SK-N-MC (cell line): ENCODE data around the gene MARK2.

Source experiments
- DNase-seq: peaks from one replicate; pipeline ENCODE4 v3.0.0-alpha.2; 2011; ENCODE audit warnings: low read depth, low spot score
- H3K27ac ChIP-seq: fragments of 200-600 bp; sonication (generic); 2 replicates; pipeline ENCODE4 v1.5.1; 2016; ENCODE audit warnings: mixed run types
- H3K36me3 ChIP-seq: fragments of 200-600 bp; sonication (generic); 2 replicates; pipeline ENCODE4 v1.6.1; 2017; ENCODE audit warnings: antibody characterized with exemption, low read length, mixed read lengths; ENCODE audit not compliant: insufficient read depth
- H3K4me3 ChIP-seq: fragments of 200-600 bp; sonication (generic); 2 replicates; pipeline ENCODE4 v1.5.1; 2016
- H3K9ac ChIP-seq: fragments of 200-600 bp; sonication (generic); 2 replicates; pipeline ENCODE4 v1.8.0; 2017; ENCODE audit warnings: mixed run types, mixed read lengths; ENCODE audit not compliant: insufficient read length
- H3K9me3 ChIP-seq: fragments of 200-600 bp; sonication (generic); 2 replicates; pipeline ENCODE4 v1.6.1; 2017; ENCODE audit warnings: low read depth, mild to moderate bottlenecking, antibody characterized with exemption, low read length, moderate library complexity, mixed read lengths
- EZH2 ChIP-seq: fragments of 200-600 bp; sonication (generic); IDR thresholded peaks from one replicate; pipeline ENCODE4 v1.6.1; 2017; ENCODE audit warnings: antibody characterized with exemption
- FOXP2 ChIP-seq: optimal IDR thresholded peaks from 2 replicates; pipeline ENCODE3; 2011; ENCODE audit warnings: mild to moderate bottlenecking, moderate library complexity; ENCODE audit not compliant: insufficient read depth; ENCODE audit errors: extremely low read length, control extremely low read depth
- POLR2AphosphoS5 ChIP-seq: IDR thresholded peaks from 2 replicates; pipeline ENCODE4 v1.6.1; 2012; ENCODE audit warnings: mild to moderate bottlenecking, low read depth, low read length, borderline replicate concordance

The MARK2 gene

GRCh38 chr11:63877658-63878241 lies 38.8 kb downstream of the MARK2 start:
- no peak for DNase-seq
- H3K27ac ChIP-seq = no peak overlapping the region
- H3K9me3 ChIP-seq = no peaks in the 10 kb centered on the region
- H3K4me3 ChIP-seq = no peak overlapping the region
- no peaks in the 10 kb centered on the region for H3K36me3 ChIP-seq
- no peak overlapping the region for H3K9ac ChIP-seq
- no peak for TF ChIP-seq POLR2AphosphoS5
- TF ChIP-seq EZH2 = no peak
- no peak for TF ChIP-seq FOXP2

GRCh38 chr11:63879598-63880402 lies 40.9 kb downstream of the MARK2 start:
- H3K4me3 ChIP-seq = no peak overlapping the region
- DNase-seq = no peak
- no peaks in the 10 kb centered on the region for H3K36me3 ChIP-seq
- H3K9me3 ChIP-seq = no peaks in the 10 kb centered on the region
- peak overlapping the region; percentile 13; the same call in 1 of the 2 replicates for H3K27ac ChIP-seq
- H3K9ac ChIP-seq = no peak overlapping the region
- TF ChIP-seq POLR2AphosphoS5 (no peak), EZH2 (no peak), FOXP2 (no peak)

GRCh38 chr11:63880403-63880790 lies 41.5 kb downstream of the MARK2 start:
- H3K9me3 ChIP-seq = no peaks in the 10 kb centered on the region
- no peak for TF ChIP-seq POLR2AphosphoS5
- no peak for TF ChIP-seq FOXP2
- TF ChIP-seq EZH2 = no peak
- no peak overlapping the region for H3K27ac ChIP-seq
- H3K36me3 ChIP-seq = no peaks in the 10 kb centered on the region
- DNase-seq = no peak
- H3K4me3 ChIP-seq = no peak overlapping the region
- no peak overlapping the region for H3K9ac ChIP-seq

GRCh38 chr11:63882555-63883242 lies 43.8 kb downstream of the MARK2 start:
- H3K9ac ChIP-seq = no peak overlapping the region
- H3K27ac ChIP-seq = peak overlapping the region; percentile 78; the same call in 1 of the 2 replicates
- H3K4me3 ChIP-seq = peak overlapping the region; percentile 57
- no peaks in the 10 kb centered on the region for H3K9me3 ChIP-seq
- DNase-seq = peak; percentile 72
- no peaks in the 10 kb centered on the region for H3K36me3 ChIP-seq
- TF ChIP-seq POLR2AphosphoS5 (no peak), FOXP2 (no peak), EZH2 (no peak)

- H3K27ac ChIP-seq = 0 out of 2 replicates have a peak overlapping the region, but pooled peaks have one; percentile 22
- no peak overlapping the region for H3K4me3 ChIP-seq
- no peak for DNase-seq
- no peak for TF ChIP-seq EZH2
- no peak for TF ChIP-seq POLR2AphosphoS5
- no peak for TF ChIP-seq FOXP2
- no peak overlapping the region for H3K9ac ChIP-seq
- no peaks in the 10 kb centered on the region for H3K36me3 ChIP-seq
- no peaks in the 10 kb centered on the region for H3K9me3 ChIP-seq
Observed at GRCh38 chr11:63883791-63884190, 44.9 kb downstream of the MARK2 start.

GRCh38 chr11:63884196-63884932 lies 45.5 kb downstream of the MARK2 start:
- no peak overlapping the region for H3K9ac ChIP-seq
- no peaks in the 10 kb centered on the region for H3K9me3 ChIP-seq
- peak overlapping the region; percentile 22; the same call in 1 of the 2 replicates for H3K27ac ChIP-seq
- no peak for DNase-seq
- H3K4me3 ChIP-seq = no peak overlapping the region
- TF ChIP-seq EZH2 (no peak), POLR2AphosphoS5 (no peak), FOXP2 (no peak)
- no peaks in the 10 kb centered on the region for H3K36me3 ChIP-seq

- Histone ChIP-seq H3K9me3 (no peaks in the 10 kb centered on the region), H3K9ac (no peak overlapping the region), H3K4me3 (no peak overlapping the region), H3K27ac (peak overlapping the region; percentile 46; the same call in 1 of the 2 replicates), H3K36me3 (no peaks in the 10 kb centered on the region)
- no peak for TF ChIP-seq EZH2
- TF ChIP-seq POLR2AphosphoS5 = no peak
- TF ChIP-seq FOXP2 = no peak
- DNase-seq = no peak
Observed at GRCh38 chr11:63887386-63887999, 48.6 kb downstream of the MARK2 start.
